ENCODE measurements around the gene GYG2. TPM values are rescaled to one million over a fixed set of nuclear protein-coding genes. Genes with fewer than 3 reads are reported as not detected.
A peak's percentile ranks its signal among the peaks of the same experiment; 100 is the strongest.

Gene GYG2
- total RNA-seq, 1 donor from 2014 or later = 0.66 TPM

- peaks cover 1% of the 10 kb centered on the region for H3K9me3 ChIP-seq (replicated peaks)
- no peaks in the 10 kb centered on the region for H3K27me3 ChIP-seq (ENCODE audit: low read depth)
- H3K27ac ChIP-seq (replicated peaks) = no peak overlapping the region
- no peaks in the 10 kb centered on the region for H3K4me1 ChIP-seq
- no peak overlapping the region for H3K4me3 ChIP-seq
- DNase-seq = no peak
- intact Hi-C loops (cut with micrococcal nuclease) = no loop called here
- TF ChIP-seq, protein P1, sequence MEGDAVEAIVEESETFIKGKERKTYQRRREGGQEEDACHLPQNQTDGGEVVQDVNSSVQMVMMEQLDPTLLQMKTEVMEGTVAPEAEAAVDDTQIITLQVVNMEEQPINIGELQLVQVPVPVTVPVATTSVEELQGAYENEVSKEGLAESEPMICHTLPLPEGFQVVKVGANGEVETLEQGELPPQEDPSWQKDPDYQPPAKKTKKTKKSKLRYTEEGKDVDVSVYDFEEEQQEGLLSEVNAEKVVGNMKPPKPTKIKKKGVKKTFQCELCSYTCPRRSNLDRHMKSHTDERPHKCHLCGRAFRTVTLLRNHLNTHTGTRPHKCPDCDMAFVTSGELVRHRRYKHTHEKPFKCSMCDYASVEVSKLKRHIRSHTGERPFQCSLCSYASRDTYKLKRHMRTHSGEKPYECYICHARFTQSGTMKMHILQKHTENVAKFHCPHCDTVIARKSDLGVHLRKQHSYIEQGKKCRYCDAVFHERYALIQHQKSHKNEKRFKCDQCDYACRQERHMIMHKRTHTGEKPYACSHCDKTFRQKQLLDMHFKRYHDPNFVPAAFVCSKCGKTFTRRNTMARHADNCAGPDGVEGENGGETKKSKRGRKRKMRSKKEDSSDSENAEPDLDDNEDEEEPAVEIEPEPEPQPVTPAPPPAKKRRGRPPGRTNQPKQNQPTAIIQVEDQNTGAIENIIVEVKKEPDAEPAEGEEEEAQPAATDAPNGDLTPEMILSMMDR (IDR thresholded peaks at IDR 0.05; ENCODE audit: borderline replicate concordance) = peak; percentile 20
- no peaks in the 10 kb centered on the region for H3K36me3 ChIP-seq
These were observed 47.2 kb downstream of the GYG2 start for GRCh38 chrX:2875798-2876399.

DNA sequence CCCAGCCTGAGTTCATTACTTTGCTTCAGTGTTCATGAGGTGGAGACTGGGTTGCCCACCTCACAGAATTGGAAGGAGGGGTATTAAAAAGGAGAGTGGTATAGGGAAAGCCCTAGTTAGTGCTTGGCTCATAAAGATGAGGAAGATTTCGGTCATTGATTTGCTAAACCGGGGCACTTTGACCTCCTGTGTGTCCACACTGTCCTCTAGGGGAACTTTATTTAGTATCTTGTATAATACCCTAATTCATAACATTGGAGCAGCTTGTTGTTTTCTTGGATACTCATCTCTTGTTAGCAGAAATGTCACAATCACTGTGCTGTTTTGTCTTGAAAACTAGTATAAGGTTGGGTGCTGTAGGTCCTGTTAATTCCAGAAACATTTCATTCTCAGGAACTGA is 49.8 kb downstream of the GYG2 start:
- H3K36me3 ChIP-seq = no peaks in the 10 kb centered on the region

DNA sequence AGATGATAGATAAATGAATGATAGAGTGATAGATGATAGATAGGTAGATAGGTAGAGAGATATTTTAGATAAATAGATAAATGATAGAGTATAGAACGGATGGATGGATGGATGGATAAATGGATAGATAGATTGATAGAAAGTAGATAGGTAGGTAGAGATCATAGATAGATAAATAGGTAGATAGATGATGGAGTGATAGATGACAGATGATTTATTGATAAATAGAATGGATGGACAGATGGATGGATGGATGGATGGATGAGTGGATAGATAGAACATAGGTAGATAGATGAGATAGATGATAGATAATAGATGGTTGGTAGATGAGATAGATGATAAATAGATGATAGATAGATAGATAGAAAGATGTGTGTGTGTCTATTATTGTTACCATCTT is 50.9 kb downstream of the GYG2 start:
- intact Hi-C loops (cut with micrococcal nuclease) = no loop called here
- Histone ChIP-seq H3K36me3 (no peaks in the 10 kb centered on the region), H3K4me1 (no peaks in the 10 kb centered on the region), H3K9me3 (replicated peaks) (no peaks in the 10 kb centered on the region), H3K4me3 (no peak overlapping the region), H3K27me3 (ENCODE audit: low read depth) (no peaks in the 10 kb centered on the region), H3K27ac (replicated peaks) (no peak overlapping the region)
- TF ChIP-seq, protein P1 (IDR thresholded peaks at IDR 0.05; ENCODE audit: borderline replicate concordance) = no peak
- no peak for DNase-seq

More for the DNA sequence above, 49.8 kb downstream of the GYG2 start:
- H3K27me3 ChIP-seq (ENCODE audit: low read depth) = no peaks in the 10 kb centered on the region
- H3K27ac ChIP-seq (replicated peaks) = no peak overlapping the region
- no peak overlapping the region for H3K4me3 ChIP-seq
- no peak for DNase-seq
- intact Hi-C loops (cut with micrococcal nuclease) = no loop called here
- TF ChIP-seq, protein P1 (IDR thresholded peaks at IDR 0.05; ENCODE audit: borderline replicate concordance) = no peak
- H3K4me1 ChIP-seq = no peaks in the 10 kb centered on the region
- no peaks in the 10 kb centered on the region for H3K9me3 ChIP-seq (replicated peaks)

- no peak overlapping the region for H3K27ac ChIP-seq (replicated peaks)
- no peaks in the 10 kb centered on the region for H3K4me1 ChIP-seq
- intact Hi-C loops (cut with micrococcal nuclease) = no loop called here
- H3K9me3 ChIP-seq (replicated peaks) = no peaks in the 10 kb centered on the region
- H3K27me3 ChIP-seq (ENCODE audit: low read depth) = no peaks in the 10 kb centered on the region
- TF ChIP-seq, protein P1 (IDR thresholded peaks at IDR 0.05; ENCODE audit: borderline replicate concordance) = no peak
- no peak for DNase-seq
- no peaks in the 10 kb centered on the region for H3K36me3 ChIP-seq
- H3K4me3 ChIP-seq = no peak overlapping the region
These were observed 55.0 kb downstream of the GYG2 start for GRCh38 chrX:2883770-2884169.

GRCh38 chrX:2888309-2888708 is 59.6 kb downstream of the GYG2 start:
- H3K27me3 ChIP-seq (ENCODE audit: low read depth) = no peaks in the 10 kb centered on the region
- no peaks in the 10 kb centered on the region for H3K9me3 ChIP-seq (replicated peaks)
- intact Hi-C loops (cut with micrococcal nuclease) = no loop called here
- H3K4me1 ChIP-seq = no peaks in the 10 kb centered on the region
- DNase-seq = no peak
- no peak overlapping the region for H3K27ac ChIP-seq (replicated peaks)
- TF ChIP-seq, protein P1 (IDR thresholded peaks at IDR 0.05; ENCODE audit: borderline replicate concordance) = no peak
- H3K4me3 ChIP-seq = no peak overlapping the region
- H3K36me3 ChIP-seq = no peaks in the 10 kb centered on the region

Data from left ventricle myocardium inferior (tissue), 1 donor.